ENCODE results near the gene CADPS2.
"Not testable (repeated sequence)": the region's sequence is repeated elsewhere in the genome, so short reads cannot be mapped to it uniquely, and the experiment has no call there.

The CADPS2 gene

DNA sequence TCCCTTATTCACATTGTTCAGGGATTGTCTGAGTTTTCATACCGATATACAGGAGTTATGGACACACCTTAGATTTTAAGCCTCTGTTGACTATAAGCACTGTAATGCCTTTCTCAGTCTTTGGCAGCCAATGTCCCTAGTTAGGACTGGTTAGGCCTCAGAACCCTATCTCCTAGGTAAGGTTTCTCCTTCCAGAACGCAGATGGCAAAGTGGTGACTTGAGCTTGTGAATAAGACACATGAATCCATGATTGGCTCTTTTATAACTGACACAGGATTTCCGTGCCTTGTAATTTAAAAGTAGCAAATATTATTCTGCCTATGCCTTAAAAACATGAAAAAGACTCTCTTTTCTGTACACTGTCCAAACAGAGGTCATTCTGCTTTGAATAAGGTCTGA, 171.1 kb downstream of the CADPS2 start:
- no peak for DNase-seq

DNA sequence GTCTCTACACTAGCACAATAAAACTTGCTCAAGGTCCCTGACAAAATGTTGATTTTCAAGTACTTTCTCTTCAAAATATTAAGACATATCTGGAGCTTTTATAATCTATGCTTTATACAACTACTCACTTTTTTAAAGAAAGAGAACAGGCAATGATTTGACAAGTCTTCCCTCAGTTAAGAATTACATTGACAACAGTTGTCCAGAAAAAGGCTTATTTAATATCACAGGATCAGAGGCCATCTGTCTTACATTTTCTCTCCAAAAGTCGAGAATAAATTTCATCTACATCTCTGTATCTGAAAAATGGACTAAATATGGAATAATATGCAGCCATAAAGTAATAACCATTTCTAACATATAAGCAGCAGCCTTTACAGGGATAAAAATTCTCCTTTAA, 175.3 kb downstream of the CADPS2 start:
- no peak for DNase-seq

DNA sequence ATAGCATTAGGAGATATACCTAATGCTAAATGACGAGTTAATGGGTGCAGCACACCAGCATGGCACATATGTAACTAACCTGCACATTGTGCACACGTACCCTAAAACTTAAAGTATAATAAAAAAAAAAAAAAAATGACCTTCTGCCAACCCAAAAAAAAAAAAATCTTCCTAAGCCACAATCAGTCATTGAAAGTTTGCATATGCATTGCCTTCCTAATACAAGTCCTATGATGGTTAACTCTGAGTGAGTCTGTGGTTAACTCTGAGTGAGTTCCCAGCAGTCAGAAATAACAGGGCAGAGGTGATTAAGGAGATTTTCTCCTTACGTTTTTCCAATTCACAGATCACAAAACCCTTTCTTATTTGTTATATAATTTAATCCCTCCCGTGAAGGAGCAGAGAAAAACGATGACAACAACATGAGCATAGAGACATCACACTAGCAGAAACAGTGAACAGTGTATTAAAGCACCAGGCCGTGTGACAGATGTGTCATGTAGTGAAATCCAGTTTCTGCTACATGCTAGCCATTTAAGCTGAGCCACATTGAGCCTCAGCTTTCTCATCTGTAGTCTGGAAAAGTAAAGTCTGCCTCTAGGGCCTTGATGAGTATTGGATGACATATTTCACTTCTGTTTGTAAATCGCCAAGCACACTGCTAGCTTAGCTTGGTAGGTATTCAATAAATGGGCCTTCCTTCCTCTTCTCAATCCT, 176.2 kb downstream of the CADPS2 start:
- DNase-seq, result no peak

DNA sequence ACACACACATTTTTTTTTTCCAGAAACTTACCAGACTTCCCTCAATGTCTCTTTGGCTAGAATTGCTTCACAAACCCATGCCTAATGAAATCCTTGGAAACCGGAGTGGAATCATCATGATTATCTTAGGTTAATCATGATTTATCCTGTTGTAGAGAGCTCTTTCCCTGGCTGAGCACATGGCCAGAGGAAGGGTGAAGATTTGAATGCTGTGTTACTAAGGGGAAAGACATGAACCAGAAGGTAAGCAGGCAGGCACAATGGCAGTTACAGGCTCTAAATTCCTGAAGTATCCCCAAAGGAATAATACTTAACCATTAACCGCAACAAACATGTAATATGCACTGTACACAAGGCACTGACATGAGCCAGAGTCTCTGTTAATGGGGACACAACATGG, 179.4 kb downstream of the CADPS2 start:
- no peak for DNase-seq

DNA sequence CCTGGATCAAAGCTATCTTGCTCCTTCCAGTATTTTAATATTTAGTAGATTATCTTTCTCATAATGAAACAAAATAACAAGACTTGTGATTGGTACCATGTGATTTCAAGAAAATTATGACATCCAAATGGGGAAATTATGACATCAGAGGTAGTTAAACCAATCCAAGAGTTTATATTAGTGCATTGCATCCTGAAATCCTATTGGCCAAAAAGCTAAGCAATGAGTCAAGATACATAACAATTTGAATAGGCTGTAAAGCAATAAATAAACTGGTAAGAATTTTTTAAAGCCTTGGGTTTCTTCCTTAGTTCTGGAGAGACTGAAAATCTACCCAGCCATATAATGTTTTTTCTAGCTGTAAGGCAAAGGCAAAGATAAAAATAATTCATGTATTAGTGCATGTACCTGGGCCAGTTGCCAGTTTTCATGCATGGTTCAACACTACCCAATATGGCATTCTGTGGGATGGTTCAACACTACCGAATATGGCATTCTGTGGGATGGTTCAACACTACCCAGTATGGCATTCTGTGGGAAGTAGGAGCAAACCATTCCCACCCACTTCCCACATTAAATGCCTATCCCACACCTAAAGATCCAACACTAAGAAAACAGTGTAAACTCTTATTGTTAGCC, 183.3 kb downstream of the CADPS2 start, which contains the start of gene RNF148:
Gene RNF148 (minus strand): TSS at position 51 of the 639 bp plus-strand sequence. CDS start 172 bp downstream, outside the sequence.
- no peak for DNase-seq

DNA sequence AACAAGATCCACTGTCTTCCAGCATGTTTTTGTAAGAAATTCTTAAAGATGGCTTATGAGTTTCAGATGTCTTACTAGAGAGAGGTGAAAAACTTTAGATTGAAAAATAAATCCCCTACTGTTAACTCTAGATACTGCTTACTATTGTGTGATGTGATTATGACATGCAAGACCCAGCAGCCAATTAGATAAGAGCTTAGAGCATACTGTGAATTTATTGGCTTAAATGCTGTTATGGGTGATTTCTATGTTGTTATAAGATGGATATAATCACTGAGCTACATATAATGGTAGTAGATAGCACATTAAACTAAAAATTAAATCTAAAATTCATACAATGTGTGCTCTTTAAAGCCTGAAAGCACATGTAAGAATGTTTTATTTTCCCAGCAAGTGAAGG, 187.2 kb downstream of the CADPS2 start, which contains the start of gene RNF133:
Gene RNF133 (minus strand): TSS at position 101 of the 400 bp plus-strand sequence. CDS start 199 bp downstream, outside the sequence.
- no peak for DNase-seq

DNA sequence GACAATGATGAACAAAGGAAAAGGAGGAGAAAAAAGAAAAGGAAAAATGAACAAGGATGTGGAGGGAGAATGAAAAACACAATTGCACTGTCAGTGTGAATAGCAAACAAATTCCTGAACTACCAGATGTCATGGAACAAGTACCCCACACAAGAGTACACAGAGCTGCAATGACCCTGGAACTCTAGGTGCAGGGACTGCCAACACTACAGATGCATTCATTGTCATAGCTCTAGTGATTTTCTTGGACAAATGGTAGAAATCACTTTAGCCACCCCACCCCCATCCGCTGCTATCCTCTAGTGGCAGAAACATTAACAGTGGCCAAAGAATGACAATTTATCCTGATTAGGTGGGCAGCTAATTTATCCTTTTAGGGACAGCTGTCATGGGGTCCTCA, 190.4 kb downstream of the CADPS2 start:
- no peak for DNase-seq

DNA sequence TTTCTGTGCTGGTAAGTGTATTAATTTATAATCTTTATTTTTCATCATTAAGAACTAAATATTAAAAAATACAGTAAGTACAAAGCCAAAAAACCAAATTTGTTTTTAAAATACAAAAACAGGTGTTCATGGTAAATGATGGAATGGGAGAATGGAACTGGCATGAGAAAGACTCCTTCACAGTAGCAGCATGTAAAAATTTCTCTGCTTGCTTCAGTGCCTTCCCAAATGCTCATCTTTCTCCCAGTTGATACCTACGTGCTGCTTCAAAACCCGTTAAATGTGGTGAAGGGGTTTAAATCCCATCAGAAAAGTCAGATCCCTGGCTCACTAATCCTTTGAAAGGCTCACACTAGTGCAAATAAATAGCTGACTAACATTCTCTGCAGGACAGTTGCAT, 191.6 kb downstream of the CADPS2 start:
- no peak for DNase-seq

DNA sequence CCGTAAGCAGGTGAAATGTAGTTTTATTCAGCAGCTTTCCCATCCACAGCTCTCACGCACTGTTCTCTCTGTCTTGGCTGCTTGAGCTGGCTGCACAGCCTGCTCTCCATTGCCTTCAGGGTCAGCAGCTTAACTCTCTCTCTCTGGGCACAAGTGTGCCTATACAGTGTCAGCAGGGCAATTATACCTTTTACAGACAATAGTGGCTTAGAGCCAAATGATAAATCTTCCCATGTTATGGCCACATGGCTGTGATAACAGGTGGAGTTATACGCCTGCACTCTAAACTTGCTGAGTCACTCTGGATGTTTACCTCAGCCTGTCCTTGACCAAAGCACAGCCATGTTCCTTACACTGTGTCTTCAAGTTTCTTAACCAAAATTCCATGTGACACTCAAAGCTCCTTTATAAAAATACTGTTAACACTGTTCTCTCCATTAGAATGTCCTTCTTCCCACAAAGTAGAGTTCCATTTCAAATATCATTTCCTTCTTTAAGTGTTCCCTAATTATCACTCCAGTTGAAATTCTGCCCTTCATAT, 193.4 kb downstream of the CADPS2 start:
- DNase-seq, result no peak

DNA sequence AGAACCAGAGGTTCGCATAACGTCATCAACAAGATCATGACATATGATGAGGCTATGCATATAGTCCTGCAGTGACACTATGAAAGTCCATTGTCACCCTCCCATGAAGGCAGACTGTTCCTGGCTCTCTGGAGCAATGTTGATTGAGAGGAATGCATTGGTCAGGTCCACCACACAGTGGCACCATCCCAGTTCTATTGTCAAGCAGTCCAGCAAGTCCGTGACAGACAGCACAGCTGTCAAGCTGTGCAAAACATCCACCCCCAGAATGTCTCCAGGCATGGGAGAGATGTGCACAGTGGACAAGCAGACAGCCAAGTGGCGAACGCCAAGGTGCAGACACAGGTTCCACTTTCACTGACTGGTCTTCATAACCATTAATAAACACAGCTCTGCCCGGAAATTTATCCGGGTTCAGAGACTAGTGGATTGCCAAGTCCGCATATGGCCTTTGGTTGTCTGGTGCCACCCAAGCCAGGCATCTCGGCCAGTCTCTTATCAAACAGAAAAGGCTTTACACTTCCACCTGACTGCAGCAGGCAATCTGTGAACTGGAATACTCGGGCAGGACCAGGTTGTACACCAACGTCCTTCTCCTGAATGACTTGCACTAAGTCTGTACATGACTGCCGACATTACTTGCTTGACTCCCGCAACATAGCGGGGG, 194.6 kb downstream of the CADPS2 start:
- DNase-seq, result no peak

DNA sequence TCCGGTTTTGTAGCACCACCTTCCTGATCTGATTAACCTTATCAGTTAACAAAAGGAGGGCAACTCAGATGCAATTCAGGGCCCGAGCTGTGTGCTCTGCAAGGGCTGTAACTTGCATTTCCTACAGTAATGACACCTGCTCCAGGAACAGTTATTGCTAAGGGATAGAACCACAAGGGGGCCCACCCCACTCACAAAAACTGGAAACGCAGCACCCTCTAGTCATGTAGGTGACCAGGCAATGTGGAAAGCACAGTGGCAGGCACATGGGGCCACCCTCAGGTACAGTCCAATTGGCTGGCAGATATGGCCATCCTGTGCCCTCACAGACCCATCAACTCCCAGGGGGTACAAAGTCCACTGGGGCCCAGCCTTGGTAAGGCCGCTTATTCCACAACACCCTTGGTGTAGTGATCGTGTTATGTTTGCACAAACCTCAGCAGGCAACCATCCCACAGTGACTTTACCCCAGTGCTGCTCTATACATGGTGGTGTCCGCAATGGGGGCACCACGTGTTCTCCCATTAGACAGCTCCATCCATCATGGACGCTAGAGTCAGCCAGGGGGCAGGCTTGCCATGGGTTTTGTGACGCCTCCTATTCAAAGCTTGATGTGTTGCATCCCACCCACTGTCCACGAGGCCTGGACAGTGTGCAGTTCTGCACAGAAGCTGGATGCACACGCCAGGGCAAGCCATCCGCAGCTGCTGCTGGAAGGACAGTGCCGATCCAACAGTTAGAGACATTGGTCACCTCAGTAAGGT, 196.7 kb downstream of the CADPS2 start:
- no peak for DNase-seq

DNA sequence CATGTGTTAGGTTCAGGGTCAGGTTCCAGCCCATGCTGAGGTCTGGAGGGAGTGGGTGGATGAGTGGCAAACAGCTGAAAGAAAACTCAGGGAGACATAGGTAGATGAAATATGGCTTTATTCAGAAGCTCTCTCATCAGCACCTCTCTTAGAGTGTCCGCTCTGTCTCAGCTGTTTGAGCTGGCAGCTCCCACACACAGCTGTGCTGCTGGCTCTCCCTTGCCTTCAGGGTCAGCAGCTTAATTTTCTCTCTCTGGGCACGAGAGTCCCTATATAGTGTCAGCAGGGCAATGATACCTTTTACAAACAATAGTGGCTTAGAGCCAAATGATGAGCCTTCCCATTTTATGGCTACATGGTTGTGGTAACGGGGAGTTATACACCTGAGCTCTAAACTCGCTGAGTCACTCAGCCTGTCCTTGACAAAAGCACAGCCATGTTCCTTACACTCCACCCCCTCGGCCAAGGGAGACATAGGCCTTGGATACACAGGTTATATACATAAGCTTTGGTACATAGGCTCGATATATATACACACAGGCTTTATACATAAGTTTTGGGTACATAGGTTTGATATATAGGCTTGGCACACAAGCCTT, 197.8 kb downstream of the CADPS2 start:
- no peak for DNase-seq

DNA sequence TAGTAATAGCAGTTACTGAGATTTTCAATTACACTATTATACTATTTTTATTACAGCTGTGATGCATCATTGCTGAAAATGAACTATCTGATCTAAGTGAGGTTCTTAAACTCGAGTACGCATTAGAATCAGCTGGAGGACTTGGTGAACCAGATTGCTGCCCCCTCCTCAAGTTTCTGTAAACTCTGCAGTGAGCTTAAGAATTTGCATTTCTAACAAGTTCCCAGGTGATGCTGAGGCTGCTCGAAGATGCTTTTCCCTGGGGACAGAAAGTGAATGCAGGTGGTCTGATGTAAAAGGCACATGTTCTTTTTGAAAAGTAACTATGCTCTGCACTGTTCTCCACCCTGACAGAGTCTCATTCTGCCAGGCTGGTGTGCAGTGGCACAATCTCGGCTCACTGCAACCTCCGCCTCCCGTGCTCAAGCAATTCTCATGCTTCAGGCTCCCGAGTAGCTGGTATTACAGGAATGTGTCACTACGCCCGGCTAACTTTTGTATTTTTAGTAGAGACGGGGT, 199.8 kb downstream of the CADPS2 start:
- no peak for DNase-seq

DNA sequence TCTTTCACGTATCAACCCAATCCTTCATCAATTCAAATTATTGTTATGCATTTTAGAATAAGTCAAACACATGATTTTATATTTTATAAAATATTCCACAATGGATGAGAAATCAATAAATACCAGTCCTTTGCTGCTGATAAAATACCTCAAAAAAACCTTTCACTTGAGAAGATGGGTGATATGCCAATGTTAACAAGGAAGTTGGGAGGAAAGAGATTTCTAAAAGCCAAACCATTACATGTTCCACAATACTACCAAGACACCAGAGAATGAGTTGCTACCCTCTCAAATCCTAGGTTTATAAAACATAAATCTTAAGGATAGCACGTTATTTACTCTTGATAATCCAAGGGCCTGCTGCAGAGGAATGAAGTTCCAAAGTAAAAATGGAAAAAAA, 201.8 kb downstream of the CADPS2 start:
- no peak for DNase-seq

DNA sequence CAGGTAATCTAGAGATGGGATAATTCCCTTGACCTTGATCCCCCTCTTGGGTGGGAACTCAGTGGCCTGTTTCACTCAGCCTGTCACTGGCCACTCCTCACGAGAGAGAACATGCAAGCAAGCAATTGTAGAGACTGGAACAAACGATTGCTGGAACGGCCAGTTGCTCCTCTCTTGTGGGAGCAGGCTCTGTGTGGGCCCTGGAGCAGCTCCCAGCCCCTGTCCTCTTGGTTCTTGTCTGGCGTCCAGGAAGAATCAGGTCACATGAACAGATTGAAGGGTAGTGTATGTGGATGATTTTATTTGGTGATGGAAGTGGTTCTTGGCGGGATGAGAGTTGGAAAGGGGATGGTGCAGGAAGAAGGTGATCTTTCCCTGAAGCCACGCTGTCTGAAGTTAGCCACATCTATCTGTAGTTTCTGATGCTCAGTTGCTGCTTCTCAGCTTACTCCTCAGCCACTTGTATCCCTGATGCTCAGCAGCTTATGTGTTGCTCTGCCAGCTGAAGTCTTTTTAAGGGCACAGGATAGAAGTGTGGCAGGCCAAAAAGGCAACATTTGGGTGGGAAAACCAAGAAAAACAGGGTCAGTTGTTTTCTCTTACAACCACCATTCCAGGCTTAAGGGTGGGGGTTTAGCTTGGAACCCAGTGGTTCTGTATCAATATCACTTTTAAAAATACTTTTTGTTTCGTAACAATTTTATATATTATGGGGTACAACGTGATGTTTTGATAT, 203.3 kb downstream of the CADPS2 start:
- DNase-seq, result no peak

DNA sequence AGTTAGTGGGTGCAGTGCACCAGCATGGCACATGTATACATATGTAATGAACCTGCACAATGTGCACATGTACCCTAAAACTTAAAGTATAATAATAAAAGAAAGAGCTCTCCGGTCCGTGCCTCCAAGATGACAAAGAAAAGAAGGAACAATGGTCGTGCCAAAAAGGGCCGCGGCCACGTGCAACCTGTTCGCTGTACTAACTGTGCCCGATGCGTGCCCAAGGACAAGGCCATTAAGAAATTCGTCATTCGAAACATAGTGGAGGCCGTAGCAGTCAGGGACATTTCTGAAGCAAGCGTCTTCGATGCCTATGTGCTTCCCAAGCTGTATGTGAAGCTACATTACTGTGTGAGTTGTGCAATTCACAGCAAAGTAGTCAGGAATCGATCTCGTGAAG, 205.1 kb downstream of the CADPS2 start:
- DNase-seq, result not testable (repeated sequence)

DNA sequence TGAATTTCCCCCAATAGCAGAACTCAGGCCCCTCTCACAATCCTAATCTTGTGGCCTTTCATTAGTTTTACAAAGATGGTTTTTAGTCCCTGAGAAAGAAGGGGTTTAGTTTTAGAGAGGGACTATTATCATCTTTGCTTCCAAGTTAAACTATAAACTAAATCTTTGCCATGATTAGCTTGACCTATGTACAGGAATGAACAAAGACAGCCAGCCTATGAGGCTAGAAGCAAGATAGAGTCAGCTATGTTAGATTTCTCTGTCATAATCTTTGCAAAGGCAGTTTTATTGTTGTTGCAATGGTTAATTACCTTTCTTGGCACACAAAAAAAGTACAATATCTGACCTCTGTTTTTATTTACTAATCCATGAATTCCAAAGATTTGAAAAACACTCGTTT, 206.4 kb downstream of the CADPS2 start:
- DNase-seq, result no peak

DNA sequence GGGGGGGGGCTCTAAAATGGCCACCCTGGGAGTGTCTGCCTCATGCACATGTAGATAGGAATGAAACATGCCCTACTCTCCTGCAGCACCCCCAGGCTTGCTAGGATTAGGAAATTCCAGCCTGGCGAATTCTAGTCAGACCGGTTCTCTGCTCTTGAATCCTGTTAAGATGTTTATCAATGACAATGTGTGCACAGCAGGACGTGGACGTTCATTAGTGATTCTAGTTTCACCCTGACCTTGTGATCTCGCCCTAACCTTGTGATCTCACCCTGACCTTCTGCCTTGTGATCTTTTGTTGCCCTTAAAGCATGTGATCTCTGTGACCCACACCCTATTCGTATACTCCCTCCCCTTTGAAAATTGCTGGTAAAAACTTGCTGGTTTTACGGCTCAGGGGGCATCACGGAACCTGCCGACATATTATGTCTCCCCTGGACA, 207.0 kb downstream of the CADPS2 start:
- not testable (repeated sequence) for DNase-seq

DNA sequence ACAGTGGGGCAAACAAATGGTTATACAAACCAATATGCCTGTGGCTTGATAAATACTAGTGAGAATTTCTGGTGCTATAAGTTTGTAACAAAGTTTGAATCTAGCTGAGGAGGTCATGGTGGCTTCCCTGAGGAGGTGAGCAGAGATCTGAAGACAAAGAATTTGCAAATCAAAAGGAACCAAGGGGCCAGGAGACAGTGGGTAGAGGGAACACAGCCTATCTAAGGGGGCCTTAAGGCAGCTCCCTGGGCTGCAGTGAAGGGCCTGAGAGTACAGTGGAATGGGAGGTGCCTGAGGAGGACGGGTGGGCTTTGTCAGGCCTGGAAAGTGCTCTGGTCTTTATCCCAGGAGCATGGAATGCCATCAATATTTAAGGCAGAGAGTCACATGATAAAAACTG, 209.1 kb downstream of the CADPS2 start:
- DNase-seq, result no peak

DNA sequence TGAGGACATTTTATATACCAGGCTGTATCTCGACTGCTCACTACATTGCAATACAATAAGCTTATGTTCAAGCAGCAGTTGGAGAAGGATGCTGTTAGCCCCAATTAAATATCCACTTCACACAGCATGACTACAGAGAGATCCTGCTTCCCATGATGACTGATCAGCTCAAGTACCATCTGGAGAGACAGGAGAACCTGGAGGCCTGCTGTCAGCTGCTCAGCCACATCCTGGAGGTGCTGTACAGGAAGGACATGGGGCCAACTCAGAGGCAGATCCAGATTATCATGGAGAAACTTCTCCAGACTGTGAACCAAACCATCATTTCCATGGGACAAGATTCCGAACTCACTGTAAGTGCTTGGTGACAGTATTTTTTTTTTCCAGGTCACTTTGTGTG, 209.8 kb downstream of the CADPS2 start:
- no peak for DNase-seq

All from amygdala (tissue), 56 donors.